HUES64 (cell line): Measurements from ENCODE around the gene RYR1.

Experiments
- H3K27ac ChIP-seq: 2 replicates; pipeline ENCODE4 v1.7.0; 2013; ENCODE audit warnings: low read depth, low read length, inconsistent platforms
- H3K27me3 ChIP-seq: 2 replicates; pipeline ENCODE4 v1.6.1; 2013; ENCODE audit warnings: mild to moderate bottlenecking, low read length; ENCODE audit not compliant: insufficient read depth
- H3K36me3 ChIP-seq: 2 replicates; pipeline ENCODE4 v1.6.1; 2013; ENCODE audit warnings: mild to moderate bottlenecking, low read length; ENCODE audit not compliant: insufficient read depth
- H3K4me1 ChIP-seq: 2 replicates; pipeline ENCODE4 v1.6.1; 2013; ENCODE audit warnings: mild to moderate bottlenecking, low read length, moderate library complexity; ENCODE audit not compliant: insufficient read depth
- H3K4me3 ChIP-seq: 2 replicates; pipeline ENCODE4 v1.5.1; 2013; ENCODE audit warnings: mild to moderate bottlenecking, low read length, moderate library complexity
- H3K9ac ChIP-seq: 2 replicates; pipeline ENCODE4 v1.6.1; 2013; ENCODE audit warnings: mild to moderate bottlenecking, low read depth, low read length
- H3K9me3 ChIP-seq: 2 replicates; pipeline ENCODE4 v1.6.1; 2013; ENCODE audit warnings: low read depth, low read length; ENCODE audit not compliant: insufficient read depth
- WGBS: fragments of 150-250, 120-280 bp; methylation state at CpG from one replicate; pipeline ENCODE4 v1.1.7; 2013; ENCODE audit warnings: missing lambda C conversion rate; 5-methylcytosine and 5-hydroxymethylcytosine counted together

The RYR1 gene

GRCh38 chr19:38531515-38531914 is 98.0 kb downstream of the RYR1 start:
- Histone ChIP-seq H3K4me1 (no peaks in the 10 kb centered on the region), H3K36me3 (peaks cover 22% of the 10 kb centered on the region), H3K9me3 (peaks cover 13% of the 10 kb centered on the region), H3K27me3 (no peaks in the 10 kb centered on the region), H3K9ac (no peak overlapping the region), H3K27ac (no peak overlapping the region), H3K4me3 (no peak overlapping the region)
- 98% methylated on average over 2 of the region's 2 CpGs for WGBS

- 93% methylated on average over 3 of the region's 3 CpGs for whole genome bisulfite sequencing
Measured at GRCh38 chr19:38532939-38533338, 99.4 kb downstream of the RYR1 start.

GRCh38 chr19:38534574-38534973 is 101.1 kb downstream of the RYR1 start:
- peaks cover 13% of the 10 kb centered on the region for H3K9me3 ChIP-seq
- 93% methylated on average over 8 of the region's 8 CpGs for WGBS

More at GRCh38 chr19:38532939-38533338, 99.4 kb downstream of the RYR1 start:
- H3K27me3 ChIP-seq: no peaks in the 10 kb centered on the region
- H3K27ac ChIP-seq: no peak overlapping the region
- no peak overlapping the region for H3K9ac ChIP-seq
- H3K4me1 ChIP-seq: no peaks in the 10 kb centered on the region
- H3K9me3 ChIP-seq: peaks cover 13% of the 10 kb centered on the region
- H3K36me3 ChIP-seq: peaks cover 26% of the 10 kb centered on the region
- no peak overlapping the region for H3K4me3 ChIP-seq

GRCh38 chr19:38535212-38535611 is 101.7 kb downstream of the RYR1 start:
- Histone ChIP-seq H3K9ac (no peak overlapping the region), H3K4me1 (no peaks in the 10 kb centered on the region), H3K27ac (no peak overlapping the region), H3K27me3 (no peaks in the 10 kb centered on the region), H3K4me3 (no peak overlapping the region), H3K36me3 (peaks cover 26% of the 10 kb centered on the region), H3K9me3 (peaks cover 13% of the 10 kb centered on the region)
- 92% methylated on average over 3 of the region's 3 CpGs for WGBS

More at GRCh38 chr19:38534574-38534973, 101.1 kb downstream of the RYR1 start:
- H3K9ac ChIP-seq: no peak overlapping the region
- peaks cover 26% of the 10 kb centered on the region for H3K36me3 ChIP-seq
- H3K27ac ChIP-seq: no peak overlapping the region
- no peak overlapping the region for H3K4me3 ChIP-seq
- no peaks in the 10 kb centered on the region for H3K27me3 ChIP-seq
- H3K4me1 ChIP-seq: no peaks in the 10 kb centered on the region

- no peak overlapping the region for H3K27ac ChIP-seq
- peaks cover 21% of the 10 kb centered on the region for H3K36me3 ChIP-seq
- no peaks in the 10 kb centered on the region for H3K27me3 ChIP-seq
- no peak overlapping the region for H3K4me3 ChIP-seq
- no peaks in the 10 kb centered on the region for H3K4me1 ChIP-seq
- 94% methylated on average over 23 of the region's 23 CpGs for WGBS
- H3K9ac ChIP-seq: no peak overlapping the region
- H3K9me3 ChIP-seq: peaks cover 13% of the 10 kb centered on the region
Measured at GRCh38 chr19:38537071-38537936, 103.8 kb downstream of the RYR1 start.

GRCh38 chr19:38538386-38538785 is 104.9 kb downstream of the RYR1 start:
- WGBS: 89% methylated on average over 3 of the region's 3 CpGs
- Histone ChIP-seq H3K9ac (no peak overlapping the region), H3K27me3 (no peaks in the 10 kb centered on the region), H3K4me3 (no peak overlapping the region), H3K27ac (no peak overlapping the region), H3K36me3 (peaks cover 21% of the 10 kb centered on the region), H3K9me3 (peaks cover 13% of the 10 kb centered on the region), H3K4me1 (no peaks in the 10 kb centered on the region)

- 93% methylated on average over 3 of the region's 6 CpGs for WGBS
- Histone ChIP-seq H3K9me3 (peaks cover 13% of the 10 kb centered on the region), H3K9ac (no peak overlapping the region), H3K4me3 (no peak overlapping the region), H3K4me1 (no peaks in the 10 kb centered on the region), H3K27ac (no peak overlapping the region), H3K36me3 (peaks cover 21% of the 10 kb centered on the region), H3K27me3 (no peaks in the 10 kb centered on the region)
Measured at GRCh38 chr19:38538793-38539528, 105.5 kb downstream of the RYR1 start.

GRCh38 chr19:38539751-38540150 is 106.3 kb downstream of the RYR1 start:
- no peaks in the 10 kb centered on the region for H3K27me3 ChIP-seq
- no peak overlapping the region for H3K4me3 ChIP-seq
- no peak overlapping the region for H3K9ac ChIP-seq
- H3K4me1 ChIP-seq: peaks cover 3% of the 10 kb centered on the region; the same call in 1 of the 2 replicates
- peaks cover 15% of the 10 kb centered on the region for H3K36me3 ChIP-seq
- H3K9me3 ChIP-seq: peaks cover 10% of the 10 kb centered on the region
- no peak overlapping the region for H3K27ac ChIP-seq
- WGBS: 79% methylated on average over 1 of the region's 1 CpG

- Histone ChIP-seq H3K9me3 (no peaks in the 10 kb centered on the region), H3K4me3 (no peak overlapping the region), H3K27me3 (no peaks in the 10 kb centered on the region), H3K4me1 (peaks cover 4% of the 10 kb centered on the region; the same call in 1 of the 2 replicates), H3K27ac (no peak overlapping the region), H3K36me3 (peaks cover 4% of the 10 kb centered on the region; the same call in 1 of the 2 replicates), H3K9ac (no peak overlapping the region)
- WGBS: 85% methylated on average over 2 of the region's 4 CpGs
Measured at GRCh38 chr19:38542040-38542439, 108.5 kb downstream of the RYR1 start.

- H3K4me3 ChIP-seq: no peak overlapping the region
- no peaks in the 10 kb centered on the region for H3K36me3 ChIP-seq
- 92% methylated on average over 19 of the region's 19 CpGs for WGBS
- H3K4me1 ChIP-seq: peaks cover 4% of the 10 kb centered on the region; the same call in 1 of the 2 replicates
- no peaks in the 10 kb centered on the region for H3K9me3 ChIP-seq
- no peak overlapping the region for H3K27ac ChIP-seq
- no peaks in the 10 kb centered on the region for H3K27me3 ChIP-seq
- H3K9ac ChIP-seq: no peak overlapping the region
Measured at GRCh38 chr19:38543286-38543806, 109.9 kb downstream of the RYR1 start.
